DND-41 (cell line): ENCODE results near the gene SEC63.
"Not testable (repeated sequence)": the region's sequence is repeated elsewhere in the genome, so short reads cannot be mapped to it uniquely, and the experiment has no call there.

Experiments used
- ATAC-seq: fragments of 200-7000 bp; cut with Tn5 transposase; 3 replicates; pipeline ENCODE4 v1.9.1; 2021; ENCODE audit warnings: low read depth; ENCODE audit not compliant: insufficient read depth
- DNase-seq: peaks from one replicate; pipeline ENCODE4 v3.0.0-alpha.2; 2020
- H2AFZ ChIP-seq: 2 replicates; pipeline ENCODE4 v1.6.0; 2012; ENCODE audit warnings: low read depth, low read length
- H3K27ac ChIP-seq: 2 replicates; pipeline ENCODE4 v1.5.1; 2012; ENCODE audit warnings: low read length, inconsistent platforms
- H3K27me3 ChIP-seq: fragments of 200-600 bp; sonication (generic); 2 replicates; pipeline ENCODE4 v1.6.0; 2012; ENCODE audit warnings: low read length, mild to moderate bottlenecking, inconsistent platforms; ENCODE audit not compliant: insufficient read depth, poor library complexity
- H3K36me3 ChIP-seq: 2 replicates; pipeline ENCODE4 v1.5.1; 2012; ENCODE audit warnings: low read length, inconsistent platforms; ENCODE audit not compliant: insufficient read depth
- H3K4me1 ChIP-seq: 2 replicates; pipeline ENCODE4 v1.5.1; 2012; ENCODE audit warnings: mild to moderate bottlenecking, low read length; ENCODE audit not compliant: insufficient read depth
- H3K4me2 ChIP-seq: 2 replicates; pipeline ENCODE4 v1.6.0; 2012; ENCODE audit warnings: mild to moderate bottlenecking, moderate library complexity, low read length, inconsistent platforms; ENCODE audit not compliant: insufficient read depth
- H3K4me3 ChIP-seq, 2 experiments: fragments of 200-600 bp in 1 of 2; shearing (Covaris generic) in 1 of 2; 2 replicates each; pipeline ENCODE4 v1.5.1; 2012 to 2016; ENCODE audit warnings: inconsistent platforms in 2 of 2, low read length in 2 of 2, mild to moderate bottlenecking in 2 of 2, low read depth in 1 of 2, moderate library complexity in 1 of 2
- H3K79me2 ChIP-seq: 2 replicates; pipeline ENCODE4 v1.6.0; 2012; ENCODE audit warnings: low read length, inconsistent platforms; ENCODE audit not compliant: insufficient read depth
- H3K9ac ChIP-seq: 2 replicates; pipeline ENCODE4 v1.6.0; 2012; ENCODE audit warnings: low read depth, mild to moderate bottlenecking, inconsistent platforms, low read length, moderate library complexity
- H3K9me3 ChIP-seq: 2 replicates; pipeline ENCODE4 v1.5.1; 2012; ENCODE audit warnings: low read length, moderate library complexity, mild to moderate bottlenecking, inconsistent platforms; ENCODE audit not compliant: insufficient read depth, severe bottlenecking
- H4K20me1 ChIP-seq: 2 replicates; pipeline ENCODE4 v1.6.0; 2012; ENCODE audit warnings: low read length; ENCODE audit not compliant: insufficient read depth
- CTCF ChIP-seq: IDR thresholded peaks from 2 replicates; pipeline ENCODE4 v1.5.1; 2012; ENCODE audit warnings: borderline replicate concordance, low read length, moderate library complexity, mild to moderate bottlenecking; ENCODE audit not compliant: poor library complexity, severe bottlenecking; ENCODE audit errors: extremely low read depth
- EZH2 ChIP-seq: IDR thresholded peaks from 3 replicates; pipeline ENCODE4 v1.6.1; 2012; ENCODE audit warnings: borderline replicate concordance, low read depth, mild to moderate bottlenecking, moderate library complexity, low read length, inconsistent platforms; ENCODE audit not compliant: severe bottlenecking

SEC63 gene

GRCh38 chr6:107885950-107886349, 72.1 kb downstream of the SEC63 start:
- not testable (repeated sequence) for H3K27ac ChIP-seq
- H3K36me3 ChIP-seq: peaks cover 42% of the 10 kb centered on the region

DNA sequence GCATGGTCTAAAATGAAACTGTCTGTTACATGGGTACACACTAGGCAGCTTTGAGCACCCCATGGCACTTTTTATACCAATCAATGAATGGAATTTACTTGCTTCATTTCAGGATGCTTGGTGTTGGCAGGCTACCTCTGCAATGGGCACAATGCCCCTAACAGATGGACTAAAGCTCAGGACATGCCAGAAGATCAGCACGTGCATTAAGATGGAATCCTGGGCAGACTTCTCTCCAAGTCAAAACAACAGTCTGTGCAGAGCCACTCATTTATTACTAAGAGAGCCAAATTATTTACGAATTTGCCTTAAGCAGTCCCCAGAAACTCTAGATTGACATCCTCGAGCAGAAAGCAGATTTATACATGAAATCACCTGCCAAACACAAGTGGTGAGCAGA, 78.1 kb downstream of the SEC63 start:
- Histone ChIP-seq H3K9ac (no peak overlapping the region), H3K36me3 (peaks cover 87% of the 10 kb centered on the region), H3K79me2 (0 out of 2 replicates have a peak, but pooled peaks cover 1% of the 10 kb centered on the region), H3K4me3 (no peak overlapping the region), H3K27me3 (no peaks in the 10 kb centered on the region), H3K4me1 (no peaks in the 10 kb centered on the region), H3K9me3 (no peaks in the 10 kb centered on the region), H3K4me2 (no peak overlapping the region), H3K27ac (no peak overlapping the region), H4K20me1 (peaks cover 4% of the 10 kb centered on the region; the same call in 1 of the 2 replicates), H2AFZ (no peak overlapping the region)
- DNase-seq: no peak
- no peak for ATAC-seq
- no peak for TF ChIP-seq CTCF
- no peak for TF ChIP-seq EZH2

More at GRCh38 chr6:107885950-107886349, 72.1 kb downstream of the SEC63 start:
- H3K4me1 ChIP-seq, H3K79me2 ChIP-seq, DNase-seq, H2AFZ ChIP-seq, ATAC-seq, H3K27me3 ChIP-seq, H3K4me2 ChIP-seq, H3K9ac ChIP-seq, H4K20me1 ChIP-seq, H3K4me3 ChIP-seq, H3K9me3 ChIP-seq: not testable (repeated sequence)

- DNase-seq (no peak), ATAC-seq (no peak)
- Histone ChIP-seq H3K27ac (no peak overlapping the region), H3K9ac (no peak overlapping the region), H3K4me2 (no peak overlapping the region), H3K27me3 (no peaks in the 10 kb centered on the region), H2AFZ (no peak overlapping the region), H3K4me1 (no peaks in the 10 kb centered on the region), H3K36me3 (peaks cover 89% of the 10 kb centered on the region), H3K79me2 (no peaks in the 10 kb centered on the region), H3K9me3 (no peaks in the 10 kb centered on the region), H4K20me1 (peaks cover 4% of the 10 kb centered on the region; the same call in 1 of the 2 replicates), H3K4me3 (no peak overlapping the region)
- TF ChIP-seq EZH2 (no peak), CTCF (no peak)
Observed at GRCh38 chr6:107877968-107878367, 80.0 kb downstream of the SEC63 start.

DNA sequence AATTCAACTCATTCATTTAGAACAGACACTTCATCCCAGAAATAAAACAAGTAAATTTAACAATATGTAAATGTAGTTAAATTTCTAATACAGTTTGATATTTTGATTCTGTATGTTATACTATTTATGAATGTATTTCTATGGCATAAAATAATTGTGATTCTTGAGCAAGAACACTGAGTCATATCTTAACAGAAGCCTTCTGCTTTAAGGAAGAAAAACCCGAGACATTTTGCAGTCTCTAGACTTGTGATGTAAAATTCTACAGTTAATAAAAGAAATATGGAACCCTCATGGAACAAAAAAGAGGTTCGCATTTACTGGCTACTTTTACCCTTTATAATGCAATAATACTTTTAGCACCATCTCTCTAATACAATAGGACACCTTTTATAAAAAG, 86.0 kb downstream of the SEC63 start:
- ATAC-seq: no peak
- TF ChIP-seq CTCF: no peak
- no peak for DNase-seq
- H3K79me2 ChIP-seq: no peaks in the 10 kb centered on the region
- no peaks in the 10 kb centered on the region for H3K4me1 ChIP-seq
- no peak overlapping the region for H3K4me3 ChIP-seq
- no peak overlapping the region for H3K4me2 ChIP-seq
- H3K9me3 ChIP-seq: no peaks in the 10 kb centered on the region
- peaks cover 5% of the 10 kb centered on the region; the same call in 1 of the 2 replicates for H4K20me1 ChIP-seq
- no peak overlapping the region for H3K27ac ChIP-seq
- no peak overlapping the region for H2AFZ ChIP-seq
- H3K36me3 ChIP-seq: peaks cover 75% of the 10 kb centered on the region
- H3K9ac ChIP-seq: no peak overlapping the region
- no peaks in the 10 kb centered on the region for H3K27me3 ChIP-seq

DNA sequence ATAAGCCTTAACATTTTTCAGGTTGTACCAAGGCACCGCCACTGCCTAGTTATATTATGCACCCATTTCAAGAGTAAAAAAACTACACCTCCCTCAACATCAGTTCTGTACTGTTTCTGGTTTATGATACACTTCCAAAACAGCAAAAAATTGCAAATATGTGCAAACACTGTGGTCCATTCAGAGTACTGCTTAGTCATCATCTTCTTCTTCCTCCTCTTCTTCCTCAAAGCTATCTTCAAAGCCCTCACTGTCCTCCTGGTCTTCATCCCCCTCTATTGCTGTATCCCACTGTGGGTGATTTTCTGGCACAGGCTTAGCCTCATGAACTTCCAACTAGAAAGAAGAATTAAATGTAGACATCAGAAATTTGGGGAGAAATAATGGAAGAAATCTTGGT, 86.5 kb downstream of the SEC63 start:
- not testable (repeated sequence) for H2AFZ ChIP-seq, ATAC-seq, H4K20me1 ChIP-seq, H3K27ac ChIP-seq, H3K4me2 ChIP-seq, H3K9ac ChIP-seq, H3K27me3 ChIP-seq, H3K4me1 ChIP-seq, H3K9me3 ChIP-seq, H3K79me2 ChIP-seq, DNase-seq, H3K4me3 ChIP-seq
- H3K36me3 ChIP-seq: peaks cover 71% of the 10 kb centered on the region
